T-cell (primary cell): Measurements from ENCODE around the gene FBXO24. TPM values are rescaled to one million over a fixed set of nuclear protein-coding genes. Genes with fewer than 3 reads are reported as not detected.
"Not testable (repeated sequence)": the region's sequence is repeated elsewhere in the genome, so short reads cannot be mapped to it uniquely, and the experiment has no call there.

Source experiments
- ATAC-seq, 4 experiments: fragments of 200-7000 bp in 3 of 4; fragments of 150-1000 bp in 1 of 4; cut with Tn5 transposase; replicated peaks in 1 of 4; 1 replicate in 3 of 4; 2 replicates in 1 of 4; pipeline ENCODE4 v1.10.0; 2021; ENCODE audit warnings: moderate library complexity in 3 of 4, mild to moderate bottlenecking in 2 of 4, moderate number of reproducible peaks in 1 of 4
- CTCF ChIA-PET, 2 donors: fragments of 300-600 bp; sonication (Branson Sonifier 250); formaldehyde crosslinking; loops; one replicate each; lab custom pipeline; 2022; ENCODE audit warnings: antibody characterized with exemption in 2 of 2; lab: Charles Lee
- POLR2A ChIA-PET, 2 donors: fragments of 300-600 bp; sonication (Branson Sonifier 250); formaldehyde crosslinking; loops; one replicate each; lab custom pipeline; 2022; ENCODE audit warnings: antibody characterized with exemption in 2 of 2; lab: Charles Lee
- DNase-seq, 35 experiments: peaks; one replicate each; pipeline versions ENCODE4 v3.0.0 to v3.0.0-alpha.2; 2013 to 2023
- H3K27ac ChIP-seq: one replicate; pipeline ENCODE4 v1.5.1; 2013; ENCODE audit warnings: low read length
- H3K27me3 ChIP-seq, 2 experiments: replicated peaks in 1 of 2; 1 replicate in 1 of 2; 2 replicates in 1 of 2; pipeline versions ENCODE4 v1.6.1 to v1.7.0; 2013; ENCODE audit warnings: low read length in 1 of 2, mixed read lengths in 1 of 2; ENCODE audit not compliant: control insufficient read depth in 2 of 2, insufficient read depth in 2 of 2; ENCODE audit errors: extremely low read depth in 1 of 2
- H3K36me3 ChIP-seq, 2 donors: 1 replicate in 1 of 2; 2 replicates in 1 of 2; pipeline versions ENCODE4 v1.6.1 to v1.7.0; 2013; ENCODE audit warnings: low read length in 1 of 2; ENCODE audit not compliant: control insufficient read depth in 2 of 2, insufficient read depth in 1 of 2; ENCODE audit errors: extremely low read depth in 1 of 2
- H3K4me1 ChIP-seq, 2 experiments: 1 replicate in 1 of 2; 2 replicates in 1 of 2; pipeline versions ENCODE4 v1.6.1 to v1.7.0; 2013; ENCODE audit warnings: low read length in 2 of 2, mixed read lengths in 1 of 2; ENCODE audit not compliant: insufficient read depth in 2 of 2, control insufficient read depth in 1 of 2; ENCODE audit errors: extremely low read depth in 1 of 2
- H3K4me3 ChIP-seq, 2 donors: 1 replicate in 1 of 2; 2 replicates in 1 of 2; pipeline versions ENCODE4 v1.5.1 to v1.7.0; 2013; ENCODE audit warnings: mild to moderate bottlenecking in 2 of 2, low read length in 1 of 2, moderate library complexity in 1 of 2; ENCODE audit not compliant: control insufficient read depth in 1 of 2; ENCODE audit errors: extremely low read depth in 1 of 2
- H3K9me3 ChIP-seq: 2 replicates; pipeline ENCODE4 v1.7.0; 2013
- H3K27ac Mint-ChIP-seq, 2 donors: one replicate each; pipeline ENCODE4 v1.8.0; 2020 to 2021; ENCODE audit warnings: mild to moderate bottlenecking in 2 of 2, mixed read lengths in 2 of 2
- H3K27me3 Mint-ChIP-seq, 2 donors: one replicate each; pipeline ENCODE4 v1.8.0; 2021 to 2022; ENCODE audit warnings: mixed read lengths in 2 of 2
- H3K36me3 Mint-ChIP-seq: one replicate; pipeline ENCODE4 v1.8.0; 2021; ENCODE audit warnings: mixed read lengths
- H3K4me1 Mint-ChIP-seq, 3 donors: one replicate each; pipeline ENCODE4 v1.8.0; 2020 to 2022; ENCODE audit warnings: mixed read lengths in 3 of 3, mild to moderate bottlenecking in 1 of 3
- H3K4me3 Mint-ChIP-seq, 3 donors: one replicate each; pipeline ENCODE4 v1.8.0; 2020 to 2022; ENCODE audit warnings: mild to moderate bottlenecking in 3 of 3, mixed read lengths in 3 of 3, moderate library complexity in 3 of 3
- H3K9me3 Mint-ChIP-seq, 3 donors: one replicate each; pipeline ENCODE4 v1.8.0; 2020 to 2022; ENCODE audit warnings: mixed read lengths in 3 of 3
- WGBS: methylation state at CpG from one replicate; pipeline ENCODE4 v1.1.5; 2013; ENCODE audit warnings: missing lambda C conversion rate; ENCODE audit not compliant: insufficient coverage; 5-methylcytosine and 5-hydroxymethylcytosine counted together
- total RNA-seq, 35 experiments: library from RNA in 6 of 35; stranded (reverse) in 6 of 35; fragments of 120-200 nt in 1 of 35; gene quantifications; one replicate each; pipeline versions ENCODE4 v1.2.1 to v1.2.4 and lab custom pipeline; 2013 to 2026

The FBXO24 gene
- total RNA-seq, 5 donors from 2014 or later (not counting 1 experiment from before 2014, with no cell fraction given): 0.70 to 1.7 (median 1.3) TPM

DNA sequence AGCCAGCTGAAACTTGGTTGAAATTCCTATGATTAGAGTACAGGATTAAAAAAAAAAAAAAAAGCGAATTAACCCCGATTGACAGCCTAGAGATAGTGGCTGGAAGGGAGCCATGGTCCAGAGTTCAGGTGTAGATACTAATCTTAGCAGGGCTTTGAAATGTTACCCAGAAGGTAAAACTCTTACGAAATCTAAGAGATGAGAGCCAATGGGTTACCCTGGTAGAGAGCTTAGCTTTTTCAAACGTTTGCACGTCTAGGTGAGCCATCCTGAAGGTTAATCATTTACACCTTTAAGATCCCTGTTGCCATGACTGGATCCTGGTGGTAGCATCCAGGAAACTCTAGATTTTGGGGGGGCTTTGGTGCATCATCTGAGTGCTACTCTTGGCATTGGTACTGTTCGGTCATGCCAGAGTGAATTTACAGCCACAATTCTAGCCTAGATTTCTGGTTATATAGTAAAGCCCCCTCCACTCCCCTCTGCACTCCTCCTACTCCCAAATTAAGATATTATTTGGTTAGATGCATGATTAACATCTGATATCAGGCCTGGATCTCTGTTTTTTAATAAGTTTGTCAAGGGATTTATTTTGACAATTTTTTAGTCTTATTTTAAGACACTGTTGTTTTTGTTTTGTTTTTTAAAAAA lies 45.9 kb upstream of the FBXO24 start:
- Histone ChIP-seq H3K27ac (no peak overlapping the region), H3K36me3 (no peaks in the 10 kb centered on the region), H3K4me3 (peak overlapping the region; percentile 71 to 85), H3K4me1 (peaks cover 25 to 59% of the 10 kb centered on the region in 2 experiments), H3K9me3 (no peaks in the 10 kb centered on the region), H3K27me3 (no peaks in the 10 kb centered on the region)
- CTCF ChIA-PET: interaction anchor here (0.6 to 3.0 kb wide), 2 partner anchors 19 to 46 kb away, joined by 4 to 13 read pairs; no protein-coding TSS in a partner anchor
- Mint-ChIP-seq H3K27ac (peak overlapping the region; percentile 98), H3K4me1 (peaks cover 61 to 68% (median 64%) of the 10 kb centered on the region in 3 donors), H3K9me3 (no peaks in the 10 kb centered on the region), H3K4me3 (peak overlapping the region; percentile 96 to 99 (median 99)), H3K36me3 (no peaks in the 10 kb centered on the region), H3K27me3 (no peaks in the 10 kb centered on the region)
- DNase-seq: no peak
- no peak for ATAC-seq
- POLR2A ChIA-PET: interaction anchor here in 1 of 2 donors (0.5 kb wide), 1 partner anchor 60 kb away, joined by 4 read pairs; no protein-coding TSS in a partner anchor
- no CpG with 5 or more reads among the region's 6 CpGs for WGBS

DNA sequence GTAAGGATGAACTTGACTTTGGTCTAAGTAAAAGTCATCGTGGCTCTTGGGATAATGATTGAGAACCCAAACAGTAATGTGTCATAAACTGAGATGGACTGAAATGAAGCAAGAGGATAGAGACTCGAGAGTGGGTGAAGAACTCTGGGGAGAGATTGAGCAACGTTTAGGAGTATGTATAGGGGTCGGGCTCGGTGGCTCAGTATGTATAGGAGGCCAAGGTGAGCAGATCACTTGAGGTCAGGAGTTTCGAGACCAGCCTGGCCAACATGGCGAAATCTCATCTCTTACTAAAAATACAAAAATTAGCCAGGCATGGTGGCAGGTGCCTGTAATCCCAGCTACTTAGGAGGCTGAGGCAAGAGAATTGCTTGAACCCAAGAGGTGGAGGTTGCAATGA lies 44.8 kb upstream of the FBXO24 start:
- H3K4me1 Mint-ChIP-seq: peaks cover 72 to 79% (median 75%) of the 10 kb centered on the region in 3 donors
- ATAC-seq: not testable (repeated sequence)

DNA sequence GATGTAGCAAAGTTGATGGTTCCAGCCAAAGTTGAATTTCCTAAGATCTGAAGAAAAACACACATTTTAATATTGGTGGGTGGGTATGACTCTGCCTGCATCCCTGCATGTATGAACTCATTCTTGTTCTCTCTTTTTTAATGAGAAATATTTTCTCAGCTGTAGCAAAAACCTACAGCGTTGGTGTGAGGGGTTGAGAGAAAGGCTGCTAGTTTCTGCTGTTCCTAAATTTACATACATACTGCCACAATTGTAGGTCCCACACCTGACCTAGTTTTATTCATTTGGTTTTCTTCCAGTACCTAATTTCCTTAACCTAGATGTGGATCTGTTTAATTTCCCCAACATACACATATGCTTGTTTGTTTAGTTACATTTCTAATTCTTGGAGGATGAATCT lies 42.5 kb upstream of the FBXO24 start:
- peak overlapping the region; percentile 98 for H3K27ac Mint-ChIP-seq

More for the DNA sequence above, 44.8 kb upstream of the FBXO24 start:
- peak overlapping the region; percentile 98 for H3K27ac Mint-ChIP-seq
- H3K9me3 Mint-ChIP-seq, H3K9me3 ChIP-seq, H3K27me3 Mint-ChIP-seq, H3K36me3 ChIP-seq, H3K4me3 ChIP-seq, H3K36me3 Mint-ChIP-seq, DNase-seq, POLR2A ChIA-PET, H3K27me3 ChIP-seq: not testable (repeated sequence)
- Histone ChIP-seq H3K4me1 (peaks cover 36 to 71% of the 10 kb centered on the region in 2 experiments), H3K27ac (peak overlapping the region; percentile 12)
- peak overlapping the region; percentile 96 to 99 (median 99) for H3K4me3 Mint-ChIP-seq
- CTCF ChIA-PET: interaction anchor here in 1 of 2 donors (1.7 kb wide), 1 partner anchor 18 kb away, joined by 12 read pairs; no protein-coding TSS in a partner anchor
- 13% methylated on average over 1 of the region's 7 CpGs for WGBS

DNA sequence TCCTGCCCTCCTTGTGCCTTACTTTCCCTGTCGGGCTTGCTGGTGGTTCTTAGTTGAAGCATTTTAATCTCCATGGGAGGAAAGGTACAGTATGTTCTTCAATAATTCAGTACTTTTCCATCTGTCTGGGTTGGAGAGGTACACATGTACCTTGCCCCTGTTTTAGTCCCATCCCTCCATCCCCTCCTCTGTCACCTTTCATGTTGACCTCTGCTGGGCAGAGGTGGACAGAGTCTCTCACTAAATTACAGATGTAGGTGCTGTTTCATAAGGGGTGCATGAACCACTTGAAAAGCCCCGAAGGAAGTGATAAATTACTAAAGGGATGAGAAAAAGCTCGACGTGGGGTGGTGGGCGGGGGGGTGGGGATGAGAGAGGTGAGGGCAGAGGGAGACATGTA lies 41.7 kb upstream of the FBXO24 start:
- 9% methylated on average over 4 of the region's 5 CpGs for WGBS
- Histone ChIP-seq H3K4me1 (peaks cover 50 to 96% of the 10 kb centered on the region in 2 experiments), H3K27ac (peak overlapping the region; percentile 76), H3K9me3 (no peaks in the 10 kb centered on the region), H3K4me3 (no peak overlapping the region), H3K27me3 (no peaks in the 10 kb centered on the region), H3K36me3 (peaks cover 0 to 5% of the 10 kb centered on the region in 2 donors)
- Mint-ChIP-seq H3K27ac (peak overlapping the region; percentile 98), H3K4me3 (peak overlapping the region; percentile 76 to 99 (median 99)), H3K27me3 (no peaks in the 10 kb centered on the region), H3K36me3 (peaks cover 5% of the 10 kb centered on the region), H3K4me1 (peaks cover 92 to 97% (median 96%) of the 10 kb centered on the region in 3 donors), H3K9me3 (no peaks in the 10 kb centered on the region)
- ChIA-PET POLR2A (interaction anchor here in 1 of 2 donors (0.6 kb wide), 1 partner anchor 83 kb away, joined by 3 read pairs; no protein-coding TSS in a partner anchor), CTCF (interaction anchor here (0.5 to 1.4 kb wide), 7 partner anchors 11 to 90 kb away, joined by 3 to 6 read pairs (median 4); no protein-coding TSS in a partner anchor)
- DNase-seq: no peak
- no peak for ATAC-seq

More for the DNA sequence above, 42.5 kb upstream of the FBXO24 start:
- H3K4me1 ChIP-seq: peaks cover 50 to 90% of the 10 kb centered on the region in 2 experiments
- H3K4me3 ChIP-seq: no peak overlapping the region
- no peaks in the 10 kb centered on the region for H3K9me3 ChIP-seq
- H3K4me1 Mint-ChIP-seq: peaks cover 89 to 97% (median 93%) of the 10 kb centered on the region in 3 donors
- WGBS: no CpG with 5 or more reads among the region's 1 CpG
- peaks cover under 1% of the 10 kb centered on the region for H3K36me3 Mint-ChIP-seq
- H3K36me3 ChIP-seq: no peaks in the 10 kb centered on the region
- ChIA-PET CTCF (interaction anchor here (0.6 to 1.4 kb wide), 3 partner anchors 20 to 89 kb away, joined by 3 to 6 read pairs (median 3); no protein-coding TSS in a partner anchor), POLR2A (no interaction called here)
- peak overlapping the region; percentile 65 to 99 (median 99) for H3K4me3 Mint-ChIP-seq
- H3K27ac ChIP-seq: peak overlapping the region; percentile 76
- no peaks in the 10 kb centered on the region for H3K27me3 Mint-ChIP-seq
- H3K9me3 Mint-ChIP-seq: no peaks in the 10 kb centered on the region
- DNase-seq: no peak
- H3K27me3 ChIP-seq: no peaks in the 10 kb centered on the region
- ATAC-seq: no peak

DNA sequence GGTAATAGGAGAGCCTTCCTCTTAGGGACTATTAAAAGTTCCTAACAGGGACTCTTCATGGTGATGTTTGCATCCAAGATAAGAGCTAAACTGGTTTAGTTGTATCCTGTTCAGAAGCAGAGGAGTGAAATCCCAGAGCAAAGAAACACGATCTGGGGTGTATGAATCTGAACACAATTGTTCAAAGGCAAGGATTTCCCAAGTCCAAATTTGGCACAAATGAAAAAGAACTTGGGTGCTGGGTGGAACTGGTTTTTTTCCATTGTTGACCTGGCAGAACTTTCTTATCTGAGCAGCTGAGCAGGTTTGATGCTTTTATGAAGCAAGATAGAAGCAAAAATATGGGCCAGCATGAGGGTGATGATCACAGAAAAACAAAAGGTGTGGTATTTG lies 41.2 kb upstream of the FBXO24 start:
- peaks cover 92 to 97% (median 93%) of the 10 kb centered on the region in 3 donors for H3K4me1 Mint-ChIP-seq
- H3K27me3 ChIP-seq: no peaks in the 10 kb centered on the region
- H3K27ac Mint-ChIP-seq: peak overlapping the region; percentile 98
- no peak overlapping the region for H3K4me3 ChIP-seq
- peaks cover 5% of the 10 kb centered on the region for H3K36me3 Mint-ChIP-seq
- H3K4me3 Mint-ChIP-seq: peak overlapping the region; percentile 76 to 99 (median 99)
- H3K9me3 ChIP-seq: no peaks in the 10 kb centered on the region
- H3K27ac ChIP-seq: peak overlapping the region; percentile 76
- CTCF ChIA-PET: interaction anchor here in 1 of 2 donors (0.6 to 1.4 kb wide), 4 partner anchors 19 to 91 kb away, joined by 3 to 4 read pairs (median 4); partner anchors contain the start of genes FBXO24 and LRCH4
- no peaks in the 10 kb centered on the region for H3K9me3 Mint-ChIP-seq
- DNase-seq (no peak), ATAC-seq (no peak)
- peaks cover 0 to 7% of the 10 kb centered on the region in 2 donors for H3K36me3 ChIP-seq
- POLR2A ChIA-PET: no interaction called here
- peaks cover 46 to 98% of the 10 kb centered on the region in 2 experiments for H3K4me1 ChIP-seq
- 0% methylated on average over 1 of the region's 1 CpG for WGBS
- H3K27me3 Mint-ChIP-seq: no peaks in the 10 kb centered on the region
